ENCODE measurements around the gene SLC16A8. TPM values are rescaled to one million over a fixed set of nuclear protein-coding genes. Genes with fewer than 3 reads are reported as not detected.
A peak's percentile ranks its signal among the peaks of the same experiment; 100 is the strongest.

The SLC16A8 gene
- total and polyA plus RNA-seq, 2 of the 13 experiments (the other 11 are each of a cell fraction or from before 2014, with no cell fraction given) = not detected

GRCh38 chr22:38031491-38031890 lies 52.5 kb downstream of the SLC16A8 start:
- no peak for ATAC-seq
- CTCF ChIA-PET (ENCODE audit: low intra/inter-chr PET ratio, low total read pairs) = no interaction called here

GRCh38 chr22:38030311-38031133 lies 53.5 kb downstream of the SLC16A8 start:
- Histone ChIP-seq H3K27ac (ENCODE audit: extremely low read length, insufficient read depth, low read length) (no peak overlapping the region), H3K9me3 (ENCODE audit: low read length) (no peaks in the 10 kb centered on the region), H3K4me2 (ENCODE audit: low read depth, low read length) (peak overlapping the region; percentile 15; the same call in 1 of the 2 replicates), H3K79me2 (ENCODE audit: insufficient read depth, low read length) (no peaks in the 10 kb centered on the region), H2AFZ (ENCODE audit: low read length) (no peak overlapping the region), H4K20me1 (ENCODE audit: insufficient read depth, low read length) (no peaks in the 10 kb centered on the region), H3K9ac (ENCODE audit: insufficient read depth, low read depth, low read length) (no peak overlapping the region), H3K36me3 (replicated peaks in 1 of 2; ENCODE audit: control insufficient read depth in 1 of 2, insufficient read depth in 2 of 2, low read length in 2 of 2) (no peaks in the 10 kb centered on the region), H3K27me3 (ENCODE audit: control insufficient read depth in 1 of 2, insufficient read depth in 2 of 2, low read length in 2 of 2) (peaks cover 3 to 45% of the 10 kb centered on the region in 2 experiments; a peak in 3 of 5 replicates), H3K4me3 (replicated peaks in 1 of 3; ENCODE audit: insufficient read depth in 1 of 3, low read depth in 2 of 3, low read length in 3 of 3) (no peak overlapping the region), H3K4me1 (ENCODE audit: insufficient read depth, low read length) (peaks cover 73% of the 10 kb centered on the region)
- DNase-seq (ENCODE audit: low spot score) = no peak
- no TSS peak for BruUV-seq (replicated peaks)
- intact Hi-C loops (cut with micrococcal nuclease; ENCODE audit: unreplicated experiment) = no loop called here
- 23% methylated on average over 11 of the region's 16 CpGs for WGBS (ENCODE audit: low lambda C conversion rate)
- FAIRE-seq = no peak
- CTCF ChIA-PET (ENCODE audit: low intra/inter-chr PET ratio, low total read pairs) = no interaction called here
- in situ Hi-C loops (cut with HindIII; ENCODE audit: extremely low pct_ligation_motif_present, low pct_unique_long_range_greater_than_20kb) = no loop called here
- ATAC-seq = peak; percentile 18; the same call in 2 of the 3 replicates
- POLR2A ChIA-PET = no interaction called here
- TF ChIP-seq PRDM15 (CRISPR knock-in tag; IDR thresholded peaks at IDR 0.05) = no peak
- peak; percentile 82 for TF ChIP-seq ZNF317 (CRISPR knock-in tag; IDR thresholded peaks at IDR 0.05)
- TF ChIP-seq PRDM10 (CRISPR knock-in tag; IDR thresholded peaks at IDR 0.05; ENCODE audit: low read depth) = peak; percentile 65; the same call in 1 of the 2 replicates
- TF ChIP-seq ELF4 (CRISPR knock-in tag; IDR thresholded peaks at IDR 0.05; ENCODE audit: borderline replicate concordance) = no peak

More at GRCh38 chr22:38031491-38031890, 52.5 kb downstream of the SLC16A8 start:
- in situ Hi-C loops (cut with HindIII; ENCODE audit: extremely low pct_ligation_motif_present, low pct_unique_long_range_greater_than_20kb) (no loop called here), intact Hi-C loops (cut with micrococcal nuclease; ENCODE audit: unreplicated experiment) (no loop called here)
- peaks cover 3 to 45% of the 10 kb centered on the region in 2 experiments; a peak in 3 of 5 replicates for H3K27me3 ChIP-seq (ENCODE audit: control insufficient read depth in 1 of 2, insufficient read depth in 2 of 2, low read length in 2 of 2)
- H3K27ac ChIP-seq (ENCODE audit: extremely low read length, insufficient read depth, low read length) = no peak overlapping the region
- DNase-seq (ENCODE audit: low spot score) (no peak), FAIRE-seq (no peak)
- TF ChIP-seq RFX1 (IDR thresholded peaks at IDR 0.05) (no peak), RCOR2 (CRISPR knock-in tag; IDR thresholded peaks at IDR 0.05) (no peak), ZNF414 (CRISPR knock-in tag; IDR thresholded peaks at IDR 0.05) (no peak), ZNF570 (CRISPR knock-in tag; IDR thresholded peaks at IDR 0.05; ENCODE audit: borderline replicate concordance) (no peak), NBN (conservative IDR thresholded peaks at IDR 0.05) (no peak), BHLHE40 (IDR thresholded peaks at IDR 0.05; ENCODE audit: low read length) (peak; percentile 40; the same call in 1 of the 2 replicates)
- peaks cover 83% of the 10 kb centered on the region for H3K4me1 ChIP-seq (ENCODE audit: insufficient read depth, low read length)
- no peak overlapping the region for H3K9ac ChIP-seq (ENCODE audit: insufficient read depth, low read depth, low read length)
- H2AFZ ChIP-seq (ENCODE audit: low read length) = no peak overlapping the region
- H3K79me2 ChIP-seq (ENCODE audit: insufficient read depth, low read length) = no peaks in the 10 kb centered on the region
- H3K4me3 ChIP-seq (replicated peaks in 1 of 3; ENCODE audit: insufficient read depth in 1 of 3, low read depth in 2 of 3, low read length in 3 of 3) = no peak overlapping the region
- POLR2A ChIA-PET = no interaction called here
- WGBS (ENCODE audit: low lambda C conversion rate) = 37% methylated on average over 6 of the region's 12 CpGs
- no peak overlapping the region for H3K4me2 ChIP-seq (ENCODE audit: low read depth, low read length)
- no peaks in the 10 kb centered on the region for H3K36me3 ChIP-seq (replicated peaks in 1 of 2; ENCODE audit: control insufficient read depth in 1 of 2, insufficient read depth in 2 of 2, low read length in 2 of 2)
- H4K20me1 ChIP-seq (ENCODE audit: insufficient read depth, low read length) = no peaks in the 10 kb centered on the region
- BruUV-seq (replicated peaks) = no TSS peak
- no peaks in the 10 kb centered on the region for H3K9me3 ChIP-seq (ENCODE audit: low read length)
